ENCODE data around the gene KCNN3.

The KCNN3 gene

GRCh38 chr1:154760469-154760933, 109.6 kb downstream of the KCNN3 start:
- no peaks in the 10 kb centered on the region for H3K9me3 ChIP-seq (ENCODE audit: control insufficient read depth, insufficient read depth, low read depth, low read length)
- no peak overlapping the region; the same call in 1 of the 2 replicates for H3K27ac ChIP-seq (ENCODE audit: extremely low read depth, low read depth, low read length)
- POLR2A ChIA-PET = no interaction called here
- H3K4me3 ChIP-seq (ENCODE audit: low read depth, low read length) = peak overlapping the region; percentile 39
- H3K36me3 ChIP-seq (ENCODE audit: control insufficient read depth in 2 of 2, insufficient read depth in 1 of 2, low read length in 2 of 2) = no peaks in the 10 kb centered on the region
- H3K4me1 ChIP-seq (ENCODE audit: control insufficient read depth, insufficient read depth, low read length) = no peaks in the 10 kb centered on the region
- CTCF ChIA-PET = interaction anchor here (0.5 to 2.5 kb wide), 31 partner anchors 9 to 413 kb away, joined by 3 to 10 read pairs (median 4); partner anchors contain the start of genes KCNN3 and KRTCAP2
- TF ChIP-seq ZNF704 (tag by site-specific recombination; IDR thresholded peaks at IDR 0.05) = no peak
- no peak for TF ChIP-seq ZBTB49 (tag by site-specific recombination; IDR thresholded peaks at IDR 0.05; ENCODE audit: low read depth)
- TF ChIP-seq ZNF571 (tag by site-specific recombination; IDR thresholded peaks at IDR 0.05) = no peak
- TF ChIP-seq ZNF202 (tag by site-specific recombination; IDR thresholded peaks at IDR 0.05; ENCODE audit: borderline replicate concordance) = no peak
- TF ChIP-seq ZSCAN16 (tag by site-specific recombination; IDR thresholded peaks at IDR 0.05) = no peak
- no peak for TF ChIP-seq ZNF473 (tag by site-specific recombination; IDR thresholded peaks at IDR 0.05)
- peak; percentile 76 for TF ChIP-seq ZBTB26 (tag by site-specific recombination; optimal IDR thresholded peaks at IDR 0.05)
- TF ChIP-seq GLI2 (tag by site-specific recombination; IDR thresholded peaks at IDR 0.05; ENCODE audit: borderline replicate concordance, low read depth) = no peak
- no peak for TF ChIP-seq HOXC10 (CRISPR knock-in tag; IDR thresholded peaks at IDR 0.05)
- no peak for TF ChIP-seq BCL6B (tag by site-specific recombination; IDR thresholded peaks at IDR 0.05)
- TF ChIP-seq REPIN1 (tag by site-specific recombination; IDR thresholded peaks at IDR 0.05; ENCODE audit: low read depth) = no peak
- no peak for TF ChIP-seq ZNF513 (tag by site-specific recombination; IDR thresholded peaks at IDR 0.05)
- no peak for TF ChIP-seq PRDM2 (tag by site-specific recombination; IDR thresholded peaks at IDR 0.05; ENCODE audit: borderline replicate concordance)
- no peak for TF ChIP-seq ZNF341 (tag by site-specific recombination; IDR thresholded peaks at IDR 0.05; ENCODE audit: low read depth)
- no peak for TF ChIP-seq ZNF488 (tag by site-specific recombination; IDR thresholded peaks at IDR 0.05)
- TF ChIP-seq ZNF404 (tag by site-specific recombination; IDR thresholded peaks at IDR 0.05) = no peak
- no peak for TF ChIP-seq ZNF311 (tag by site-specific recombination; IDR thresholded peaks at IDR 0.05; ENCODE audit: borderline replicate concordance)
- TF ChIP-seq OSR2 (tag by site-specific recombination; IDR thresholded peaks at IDR 0.05) = no peak
- no peak for TF ChIP-seq ZNF555 (tag by site-specific recombination; conservative IDR thresholded peaks at IDR 0.05)
- TF ChIP-seq ZNF530 (tag by site-specific recombination; IDR thresholded peaks at IDR 0.05; ENCODE audit: low read depth) = no peak
- peak; percentile 62; the same call in 1 of the 2 replicates for TF ChIP-seq PATZ1 (tag by site-specific recombination; IDR thresholded peaks at IDR 0.05)
